ENCODE measurements around the gene CLDN20. TPM values are rescaled to one million over a fixed set of nuclear protein-coding genes. Genes with fewer than 3 reads are reported as not detected.
"Not testable (repeated sequence)": the region's sequence is repeated elsewhere in the genome, so short reads cannot be mapped to it uniquely, and the experiment has no call there.

Gene CLDN20
- total RNA-seq, 2 donors from 2014 or later: not detected

- no peak overlapping the region for H3K9ac ChIP-seq (ENCODE audit: low read depth in 2 of 2, low read length in 2 of 2)
- no peak overlapping the region for H3K27ac ChIP-seq
- intact Hi-C loops (cut with DNase I): no loop called here
- no peak overlapping the region for H3K4me3 ChIP-seq
- DNase-seq: no peak
- H3K36me3 ChIP-seq: no peaks in the 10 kb centered on the region
- no peak for TF ChIP-seq CTCF (IDR thresholded peaks at IDR 0.05)
- no peaks in the 10 kb centered on the region for H3K9me3 ChIP-seq
- H3K27me3 ChIP-seq: no peaks in the 10 kb centered on the region
- H3K4me1 ChIP-seq: no peaks in the 10 kb centered on the region
Measured at GRCh38 chr6:155228546-155229166, 35.2 kb upstream of the CLDN20 start.

- H3K27me3 ChIP-seq; H3K4me3 ChIP-seq; H3K9ac ChIP-seq (ENCODE audit: low read depth in 2 of 2, low read length in 2 of 2); H3K9me3 ChIP-seq; H3K36me3 ChIP-seq; intact Hi-C loops (cut with DNase I); H3K27ac ChIP-seq; H3K4me1 ChIP-seq; DNase-seq: not testable (repeated sequence)
Measured at GRCh38 chr6:155230975-155231374, 32.8 kb upstream of the CLDN20 start.

- Histone ChIP-seq H3K4me1 (no peaks in the 10 kb centered on the region), H3K9ac (ENCODE audit: low read depth in 2 of 2, low read length in 2 of 2) (no peak overlapping the region), H3K9me3 (no peaks in the 10 kb centered on the region), H3K4me3 (no peak overlapping the region), H3K27ac (no peak overlapping the region), H3K36me3 (no peaks in the 10 kb centered on the region), H3K27me3 (no peaks in the 10 kb centered on the region)
- no peak for TF ChIP-seq CTCF (IDR thresholded peaks at IDR 0.05)
- intact Hi-C loops (cut with DNase I): no loop called here
- DNase-seq: no peak
Measured at GRCh38 chr6:155232848-155233247, 31.0 kb upstream of the CLDN20 start.

GRCh38 chr6:155234167-155234566, 29.6 kb upstream of the CLDN20 start:
- Histone ChIP-seq H3K36me3 (no peaks in the 10 kb centered on the region), H3K9me3 (no peaks in the 10 kb centered on the region), H3K4me3 (no peak overlapping the region), H3K4me1 (no peaks in the 10 kb centered on the region), H3K27me3 (no peaks in the 10 kb centered on the region), H3K27ac (no peak overlapping the region), H3K9ac (ENCODE audit: low read depth in 2 of 2, low read length in 2 of 2) (no peak overlapping the region)
- DNase-seq: no peak
- no peak for TF ChIP-seq CTCF (IDR thresholded peaks at IDR 0.05)
- intact Hi-C loops (cut with DNase I): no loop called here

GRCh38 chr6:155234687-155235086, 29.1 kb upstream of the CLDN20 start:
- Histone ChIP-seq H3K27me3 (no peaks in the 10 kb centered on the region), H3K9ac (ENCODE audit: low read depth in 2 of 2, low read length in 2 of 2) (no peak overlapping the region), H3K36me3 (no peaks in the 10 kb centered on the region), H3K4me3 (no peak overlapping the region), H3K27ac (no peak overlapping the region), H3K9me3 (no peaks in the 10 kb centered on the region), H3K4me1 (no peaks in the 10 kb centered on the region)
- intact Hi-C loops (cut with DNase I): no loop called here
- TF ChIP-seq CTCF (IDR thresholded peaks at IDR 0.05): no peak
- no peak for DNase-seq

- no peak overlapping the region for H3K4me3 ChIP-seq
- H3K27me3 ChIP-seq: no peaks in the 10 kb centered on the region
- intact Hi-C loops (cut with DNase I): no loop called here
- H3K9ac ChIP-seq (ENCODE audit: low read depth in 2 of 2, low read length in 2 of 2): no peak overlapping the region
- TF ChIP-seq CTCF (IDR thresholded peaks at IDR 0.05): no peak
- no peaks in the 10 kb centered on the region for H3K36me3 ChIP-seq
- no peak for DNase-seq
- H3K27ac ChIP-seq: no peak overlapping the region
- H3K9me3 ChIP-seq: no peaks in the 10 kb centered on the region
- no peaks in the 10 kb centered on the region for H3K4me1 ChIP-seq
Measured at GRCh38 chr6:155235087-155235486, 28.7 kb upstream of the CLDN20 start.
